Stimulated activated naive CD8-positive, alpha-beta T cell treated with anti-CD3 and anti-CD28 coated beads, Interleukin-15, amount 100 ng/mL, for 72 hours (primary cell): Measurements from ENCODE around the gene CAST.
"Not testable (repeated sequence)": the region's sequence is repeated elsewhere in the genome, so short reads cannot be mapped to it uniquely, and the experiment has no call there.

Source experiments
- ATAC-seq: fragments of 150-1000 bp; cut with Tn5 transposase; 2 replicates; pipeline ENCODE4 v1.10.0; 2021; ENCODE audit warnings: mild to moderate bottlenecking, moderate library complexity
- DNase-seq, 2 donors: peaks; one replicate each; pipeline ENCODE4 v3.0.0; 2021 to 2022
- H3K27ac Mint-ChIP-seq, 2 donors: one replicate each; pipeline ENCODE4 v1.8.0; 2022; ENCODE audit warnings: mild to moderate bottlenecking in 2 of 2, mixed read lengths in 2 of 2, moderate library complexity in 2 of 2
- H3K27me3 Mint-ChIP-seq: one replicate; pipeline ENCODE4 v1.8.0; 2022; ENCODE audit warnings: mixed read lengths
- H3K4me1 Mint-ChIP-seq: one replicate; pipeline ENCODE4 v1.8.0; 2022; ENCODE audit warnings: mild to moderate bottlenecking, mixed read lengths
- H3K4me3 Mint-ChIP-seq, 2 donors: one replicate each; pipeline ENCODE4 v1.8.0; 2022; ENCODE audit warnings: mild to moderate bottlenecking in 2 of 2, mixed read lengths in 2 of 2, moderate library complexity in 1 of 2
- H3K9me3 Mint-ChIP-seq, 2 donors: one replicate each; pipeline ENCODE4 v1.8.0; 2022; ENCODE audit warnings: mixed read lengths in 2 of 2

The CAST gene

GRCh38 chr5:96733771-96734500 lies 71.8 kb downstream of the CAST start:
- ATAC-seq = no peak
- Mint-ChIP-seq H3K9me3 (no peaks in the 10 kb centered on the region), H3K27ac (no peak overlapping the region), H3K4me1 (peaks cover 13% of the 10 kb centered on the region), H3K4me3 (no peak overlapping the region), H3K27me3 (no peaks in the 10 kb centered on the region)
- DNase-seq = no peak

GRCh38 chr5:96734871-96735325 lies 72.7 kb downstream of the CAST start:
- Mint-ChIP-seq H3K27me3 (no peaks in the 10 kb centered on the region), H3K27ac (peak overlapping the region; percentile 47 to 74), H3K4me1 (peaks cover 13% of the 10 kb centered on the region), H3K4me3 (no peak overlapping the region), H3K9me3 (no peaks in the 10 kb centered on the region)
- no peak for DNase-seq
- no peak for ATAC-seq

- Mint-ChIP-seq H3K27me3 (no peaks in the 10 kb centered on the region), H3K4me3 (no peak overlapping the region), H3K9me3 (no peaks in the 10 kb centered on the region), H3K27ac (peak overlapping the region in 1 of 2 donors; percentile 38), H3K4me1 (peaks cover 25% of the 10 kb centered on the region)
- no peak for ATAC-seq
- DNase-seq = no peak
These were observed 74.8 kb downstream of the CAST start for GRCh38 chr5:96736937-96737336.

- H3K9me3 Mint-ChIP-seq = no peaks in the 10 kb centered on the region
- H3K27ac Mint-ChIP-seq = peak overlapping the region in 1 of 2 donors; percentile 43
- DNase-seq (no peak), ATAC-seq (no peak)
- H3K27me3 Mint-ChIP-seq = no peaks in the 10 kb centered on the region
- peaks cover 32% of the 10 kb centered on the region for H3K4me1 Mint-ChIP-seq
- H3K4me3 Mint-ChIP-seq = no peak overlapping the region
These were observed 78.9 kb downstream of the CAST start for GRCh38 chr5:96741106-96741505.

- H3K27me3 Mint-ChIP-seq = no peaks in the 10 kb centered on the region
- ATAC-seq = no peak
- DNase-seq = no peak
- H3K27ac Mint-ChIP-seq = peak overlapping the region in 1 of 2 donors; percentile 43
- H3K9me3 Mint-ChIP-seq = no peaks in the 10 kb centered on the region
- peaks cover 35% of the 10 kb centered on the region for H3K4me1 Mint-ChIP-seq
- H3K4me3 Mint-ChIP-seq = no peak overlapping the region
These were observed 79.7 kb downstream of the CAST start for GRCh38 chr5:96741891-96742309.

GRCh38 chr5:96742538-96742937 lies 80.4 kb downstream of the CAST start:
- ATAC-seq (no peak), DNase-seq (no peak)
- H3K27ac Mint-ChIP-seq = no peak overlapping the region
- no peaks in the 10 kb centered on the region for H3K27me3 Mint-ChIP-seq
- peaks cover 35% of the 10 kb centered on the region for H3K4me1 Mint-ChIP-seq
- H3K9me3 Mint-ChIP-seq = no peaks in the 10 kb centered on the region
- H3K4me3 Mint-ChIP-seq = no peak overlapping the region

- H3K4me3 Mint-ChIP-seq = no peak overlapping the region
- no peak for ATAC-seq
These were observed 81.0 kb downstream of the CAST start for GRCh38 chr5:96743065-96743768.

GRCh38 chr5:96743805-96744204 lies 81.6 kb downstream of the CAST start:
- no peaks in the 10 kb centered on the region for H3K9me3 Mint-ChIP-seq
- peaks cover 35% of the 10 kb centered on the region for H3K4me1 Mint-ChIP-seq
- H3K4me3 Mint-ChIP-seq = no peak overlapping the region
- DNase-seq (no peak), ATAC-seq (no peak)
- no peaks in the 10 kb centered on the region for H3K27me3 Mint-ChIP-seq
- peak overlapping the region in 1 of 2 donors; percentile 4 for H3K27ac Mint-ChIP-seq

More at GRCh38 chr5:96743065-96743768, 81.0 kb downstream of the CAST start:
- DNase-seq = no peak
- Mint-ChIP-seq H3K9me3 (no peaks in the 10 kb centered on the region), H3K27ac (peak overlapping the region in 1 of 2 donors; percentile 4), H3K4me1 (peaks cover 35% of the 10 kb centered on the region), H3K27me3 (no peaks in the 10 kb centered on the region)

GRCh38 chr5:96744218-96744617 lies 82.0 kb downstream of the CAST start:
- DNase-seq, H3K27me3 Mint-ChIP-seq, H3K9me3 Mint-ChIP-seq, ATAC-seq, H3K27ac Mint-ChIP-seq, H3K4me3 Mint-ChIP-seq: not testable (repeated sequence)
- peaks cover 35% of the 10 kb centered on the region for H3K4me1 Mint-ChIP-seq

GRCh38 chr5:96745025-96745424 lies 82.8 kb downstream of the CAST start:
- no peak for ATAC-seq
- peak overlapping the region in 1 of 2 donors; percentile 16 for H3K27ac Mint-ChIP-seq
- H3K9me3 Mint-ChIP-seq = no peaks in the 10 kb centered on the region
- H3K27me3 Mint-ChIP-seq = no peaks in the 10 kb centered on the region
- no peak for DNase-seq
- H3K4me1 Mint-ChIP-seq = peaks cover 35% of the 10 kb centered on the region
- H3K4me3 Mint-ChIP-seq = no peak overlapping the region

- ATAC-seq = peak; percentile 67
- H3K4me3 Mint-ChIP-seq = no peak overlapping the region
These were observed 83.8 kb downstream of the CAST start for GRCh38 chr5:96745844-96746531.

GRCh38 chr5:96747720-96748119 lies 85.5 kb downstream of the CAST start:
- H3K27ac Mint-ChIP-seq = no peak overlapping the region

More at GRCh38 chr5:96745844-96746531, 83.8 kb downstream of the CAST start:
- H3K9me3 Mint-ChIP-seq = no peaks in the 10 kb centered on the region
- no peaks in the 10 kb centered on the region for H3K27me3 Mint-ChIP-seq
- H3K4me1 Mint-ChIP-seq = peaks cover 32% of the 10 kb centered on the region
- peak overlapping the region; percentile 75 to 87 for H3K27ac Mint-ChIP-seq
- DNase-seq = no peak

GRCh38 chr5:96750110-96750822 lies 88.1 kb downstream of the CAST start:
- ATAC-seq = no peak
- H3K4me3 Mint-ChIP-seq = no peak overlapping the region
- H3K27ac Mint-ChIP-seq = no peak overlapping the region
- H3K4me1 Mint-ChIP-seq = peaks cover 21% of the 10 kb centered on the region
- no peaks in the 10 kb centered on the region for H3K9me3 Mint-ChIP-seq
- no peaks in the 10 kb centered on the region for H3K27me3 Mint-ChIP-seq
- DNase-seq = no peak

More at GRCh38 chr5:96747720-96748119, 85.5 kb downstream of the CAST start:
- peaks cover 32% of the 10 kb centered on the region for H3K4me1 Mint-ChIP-seq
- no peaks in the 10 kb centered on the region for H3K27me3 Mint-ChIP-seq
- DNase-seq (no peak), ATAC-seq (no peak)
- H3K9me3 Mint-ChIP-seq = no peaks in the 10 kb centered on the region
- no peak overlapping the region for H3K4me3 Mint-ChIP-seq

- no peak overlapping the region for H3K4me3 Mint-ChIP-seq
- peak overlapping the region in 1 of 2 donors; percentile 56 for H3K27ac Mint-ChIP-seq
- DNase-seq = no peak
- H3K4me1 Mint-ChIP-seq = peaks cover 10% of the 10 kb centered on the region
- H3K9me3 Mint-ChIP-seq = no peaks in the 10 kb centered on the region
- H3K27me3 Mint-ChIP-seq = no peaks in the 10 kb centered on the region
- ATAC-seq = no peak
These were observed 89.3 kb downstream of the CAST start for GRCh38 chr5:96751203-96752169.
